Loucy (cell line): ENCODE results near the gene MITF.

Experiments used
- H2AFZ ChIP-seq: fragments of 200-600 bp; sonication (generic); 2 replicates; pipeline ENCODE4 v1.6.0; 2016; ENCODE audit warnings: antibody characterized with exemption, mild to moderate bottlenecking, low read length, moderate library complexity
- H3F3A ChIP-seq: fragments of 200-600 bp; 2 replicates; pipeline ENCODE4 v1.6.0; 2016; ENCODE audit warnings: antibody characterized with exemption, low read depth, mild to moderate bottlenecking
- H3K27me3 ChIP-seq: fragments of 200-600 bp; sonication (generic); 2 replicates; pipeline ENCODE4 v1.6.1; 2014; ENCODE audit warnings: low read length, mild to moderate bottlenecking; ENCODE audit not compliant: insufficient read depth, poor library complexity, severe bottlenecking
- H3K36me3 ChIP-seq: fragments of 200-600 bp; sonication (generic); 2 replicates; pipeline ENCODE4 v1.6.1; 2016; ENCODE audit warnings: low read length; ENCODE audit not compliant: insufficient read depth
- H3K4me1 ChIP-seq: fragments of 200-600 bp; sonication (generic); 2 replicates; pipeline ENCODE4 v1.5.1; 2014; ENCODE audit warnings: low read length, mild to moderate bottlenecking; ENCODE audit not compliant: insufficient read depth, poor library complexity, severe bottlenecking
- H3K4me2 ChIP-seq: fragments of 200-600 bp; sonication (generic); 2 replicates; pipeline ENCODE4 v1.6.0; 2014; ENCODE audit warnings: antibody characterized with exemption, low read length, low read depth, mild to moderate bottlenecking; ENCODE audit not compliant: poor library complexity, severe bottlenecking
- H3K4me3 ChIP-seq: fragments of 200-600 bp; sonication (generic); 2 replicates; pipeline ENCODE4 v1.5.1; 2014; ENCODE audit warnings: low read length, mild to moderate bottlenecking, mixed read lengths; ENCODE audit not compliant: poor library complexity, severe bottlenecking
- H3K79me2 ChIP-seq: fragments of 200-600 bp; sonication (generic); 2 replicates; pipeline ENCODE4 v1.6.1; 2014; ENCODE audit warnings: low read length; ENCODE audit not compliant: insufficient read depth
- H3K9ac ChIP-seq: fragments of 200-600 bp; sonication (generic); 2 replicates; pipeline ENCODE4 v1.6.0; 2014; ENCODE audit warnings: mild to moderate bottlenecking, low read depth, low read length, moderate library complexity; ENCODE audit not compliant: poor library complexity, severe bottlenecking
- H3K9me2 ChIP-seq: fragments of 200-600 bp; sonication (generic); replicated peaks from 2 replicates; pipeline ENCODE4 v1.6.1; 2016; ENCODE audit warnings: low read depth, low read length, mixed read lengths
- H3K9me3 ChIP-seq: fragments of 200-600 bp; sonication (generic); 2 replicates; pipeline ENCODE4 v1.6.1; 2014; ENCODE audit warnings: mild to moderate bottlenecking, antibody characterized with exemption, low read length, low read depth; ENCODE audit not compliant: insufficient read depth
- H4K20me1 ChIP-seq: fragments of 200-600 bp; sonication (generic); 2 replicates; pipeline ENCODE4 v1.6.0; 2014; ENCODE audit warnings: antibody characterized with exemption, low read length, mild to moderate bottlenecking; ENCODE audit not compliant: insufficient read depth, poor library complexity, severe bottlenecking
- CTCF ChIP-seq: fragments of 200-600 bp; sonication (generic); conservative IDR thresholded peaks from 2 replicates; pipeline ENCODE4 v1.5.1; 2014; ENCODE audit warnings: mild to moderate bottlenecking, antibody characterized with exemption, low read length
- EZH2phosphoT487 ChIP-seq: fragments of 200-600 bp; IDR thresholded peaks from 2 replicates; pipeline ENCODE4 v1.6.1; 2018; ENCODE audit warnings: antibody characterized with exemption, mild to moderate bottlenecking, moderate library complexity, borderline replicate concordance

The MITF gene

GRCh38 chr3:69872783-69873378, 133.6 kb downstream of the MITF start:
- H3K79me2 ChIP-seq = no peaks in the 10 kb centered on the region
- no peaks in the 10 kb centered on the region for H3K36me3 ChIP-seq
- no peaks in the 10 kb centered on the region for H4K20me1 ChIP-seq
- no peaks in the 10 kb centered on the region for H3F3A ChIP-seq
- TF ChIP-seq EZH2phosphoT487 (no peak), CTCF (no peak)
- no peak overlapping the region for H3K4me2 ChIP-seq
- H2AFZ ChIP-seq = no peak overlapping the region
- H3K4me1 ChIP-seq = no peaks in the 10 kb centered on the region
- no peak overlapping the region for H3K4me3 ChIP-seq
- H3K9me3 ChIP-seq = no peaks in the 10 kb centered on the region
- H3K9me2 ChIP-seq = no peaks in the 10 kb centered on the region
- no peak overlapping the region for H3K9ac ChIP-seq
- no peaks in the 10 kb centered on the region for H3K27me3 ChIP-seq

- no peak for TF ChIP-seq CTCF
- no peak for TF ChIP-seq EZH2phosphoT487
- no peaks in the 10 kb centered on the region for H3K9me3 ChIP-seq
- no peaks in the 10 kb centered on the region for H3K27me3 ChIP-seq
- no peaks in the 10 kb centered on the region for H3K79me2 ChIP-seq
- H3K4me3 ChIP-seq = no peak overlapping the region
- no peaks in the 10 kb centered on the region for H3K4me1 ChIP-seq
- no peaks in the 10 kb centered on the region for H3F3A ChIP-seq
- no peak overlapping the region for H2AFZ ChIP-seq
- no peak overlapping the region for H3K9ac ChIP-seq
- no peak overlapping the region for H3K4me2 ChIP-seq
- H3K9me2 ChIP-seq = no peaks in the 10 kb centered on the region
- no peaks in the 10 kb centered on the region for H4K20me1 ChIP-seq
- no peaks in the 10 kb centered on the region for H3K36me3 ChIP-seq
Observed at GRCh38 chr3:69876073-69876472, 136.8 kb downstream of the MITF start.

- no peaks in the 10 kb centered on the region for H4K20me1 ChIP-seq
- H3F3A ChIP-seq = no peaks in the 10 kb centered on the region
- no peaks in the 10 kb centered on the region for H3K79me2 ChIP-seq
- no peak overlapping the region for H2AFZ ChIP-seq
- H3K4me3 ChIP-seq = no peak overlapping the region
- H3K9ac ChIP-seq = no peak overlapping the region
- no peaks in the 10 kb centered on the region for H3K36me3 ChIP-seq
- no peaks in the 10 kb centered on the region for H3K27me3 ChIP-seq
- TF ChIP-seq EZH2phosphoT487 (no peak), CTCF (no peak)
- no peaks in the 10 kb centered on the region for H3K9me3 ChIP-seq
- H3K4me1 ChIP-seq = no peaks in the 10 kb centered on the region
- no peak overlapping the region for H3K4me2 ChIP-seq
- no peaks in the 10 kb centered on the region for H3K9me2 ChIP-seq
Observed at GRCh38 chr3:69878254-69878653, 139.0 kb downstream of the MITF start.
